ENCODE measurements around the gene LRP1B.
"Not testable (repeated sequence)": the region's sequence is repeated elsewhere in the genome, so short reads cannot be mapped to it uniquely, and the experiment has no call there.

The LRP1B gene

GRCh38 chr2:140462990-140463389 is 1667.8 kb downstream of the LRP1B start:
- DNase-seq, result no peak

- DNase-seq, result no peak
Observed at GRCh38 chr2:140457483-140457882, 1673.3 kb downstream of the LRP1B start.

GRCh38 chr2:140455315-140455714 is 1675.5 kb downstream of the LRP1B start:
- DNase-seq, result no peak

- peak; percentile 21 for DNase-seq
Observed at GRCh38 chr2:140454717-140455116, 1676.1 kb downstream of the LRP1B start.

- no peak for DNase-seq
Observed at GRCh38 chr2:140451324-140451723, 1679.5 kb downstream of the LRP1B start.

- DNase-seq, result no peak
Observed at GRCh38 chr2:140442319-140442718, 1688.5 kb downstream of the LRP1B start.

- no peak for DNase-seq
Observed at GRCh38 chr2:140440815-140441214, 1690.0 kb downstream of the LRP1B start.

GRCh38 chr2:140436936-140437335 is 1693.9 kb downstream of the LRP1B start:
- DNase-seq, result no peak

GRCh38 chr2:140427033-140427432 is 1703.8 kb downstream of the LRP1B start:
- not testable (repeated sequence) for DNase-seq

GRCh38 chr2:140424471-140424870 is 1706.3 kb downstream of the LRP1B start:
- no peak for DNase-seq

GRCh38 chr2:140422759-140423158 is 1708.1 kb downstream of the LRP1B start:
- no peak for DNase-seq

- DNase-seq, result no peak
Observed at GRCh38 chr2:140417504-140417903, 1713.3 kb downstream of the LRP1B start.

- no peak for DNase-seq
Observed at GRCh38 chr2:140416577-140416976, 1714.2 kb downstream of the LRP1B start.

GRCh38 chr2:140415035-140415434 is 1715.8 kb downstream of the LRP1B start:
- DNase-seq, result not testable (repeated sequence)

GRCh38 chr2:140410695-140411094 is 1720.1 kb downstream of the LRP1B start:
- no peak for DNase-seq

GRCh38 chr2:140401056-140401455 is 1729.8 kb downstream of the LRP1B start:
- peak; percentile 39 for DNase-seq

- DNase-seq, result peak; percentile 62
Observed at GRCh38 chr2:140392824-140393223, 1738.0 kb downstream of the LRP1B start.

GRCh38 chr2:140384946-140385345 is 1745.9 kb downstream of the LRP1B start:
- no peak for DNase-seq

- DNase-seq, result no peak
Observed at GRCh38 chr2:140383781-140384180, 1747.0 kb downstream of the LRP1B start.

- no peak for DNase-seq
Observed at GRCh38 chr2:140376686-140377085, 1754.1 kb downstream of the LRP1B start.

GRCh38 chr2:140363131-140363530 is 1767.7 kb downstream of the LRP1B start:
- no peak for DNase-seq

- no peak for DNase-seq
Observed at GRCh38 chr2:140362361-140362760, 1768.5 kb downstream of the LRP1B start.

- DNase-seq, result peak; percentile 14
Observed at GRCh38 chr2:140359056-140359771, 1771.6 kb downstream of the LRP1B start.

- DNase-seq, result no peak
Observed at GRCh38 chr2:140356697-140357096, 1774.1 kb downstream of the LRP1B start.

GRCh38 chr2:140355511-140356090 is 1775.2 kb downstream of the LRP1B start:
- DNase-seq, result no peak
